HL-60 (cell line): Measurements from ENCODE around the gene TMEM26.

ENCODE experiments used
- DNase-seq, 2 experiments: peaks; one replicate each; pipeline ENCODE4 v3.0.0-alpha.2; 2010 to 2020; ENCODE audit warnings: low read depth in 1 of 2, low spot score in 1 of 2
- H3K27ac ChIP-seq: fragments of 250-450 bp; sonication (Bioruptor Pico); replicated peaks from 2 replicates; pipeline ENCODE4 v1.5.1; 2020; ENCODE audit warnings: mild to moderate bottlenecking, moderate library complexity
- H3K27me3 ChIP-seq: fragments of 250-450 bp; sonication (Bioruptor Pico); 2 replicates; pipeline ENCODE4 v1.5.1; 2021; ENCODE audit warnings: mild to moderate bottlenecking, moderate library complexity; ENCODE audit not compliant: insufficient read depth, poor library complexity, severe bottlenecking
- H3K4me3 ChIP-seq: replicated peaks from 2 replicates; pipeline ENCODE4 v1.5.1; 2011; ENCODE audit warnings: mild to moderate bottlenecking, control low read depth, low read length; ENCODE audit not compliant: insufficient read depth
- CTCF ChIP-seq: IDR thresholded peaks from one replicate; pipeline ENCODE4 v1.5.1; 2011; ENCODE audit warnings: low read length, control low read depth, inconsistent platforms; ENCODE audit not compliant: insufficient read depth
- GABPA ChIP-seq: IDR thresholded peaks from 2 replicates; pipeline ENCODE4 v1.6.1; 2012; ENCODE audit warnings: low read depth
- POLR2AphosphoS5 ChIP-seq: IDR thresholded peaks from 2 replicates; pipeline ENCODE4 v1.6.1; 2012; ENCODE audit warnings: low read depth
- REST ChIP-seq: IDR thresholded peaks from 2 replicates; pipeline ENCODE4 v1.6.1; 2012; ENCODE audit warnings: low read depth; ENCODE audit not compliant: insufficient replicate concordance
- SPI1 ChIP-seq: IDR thresholded peaks from 2 replicates; pipeline ENCODE4 v1.6.1; 2012; ENCODE audit warnings: low read depth, mild to moderate bottlenecking, borderline replicate concordance

TMEM26 gene

DNA sequence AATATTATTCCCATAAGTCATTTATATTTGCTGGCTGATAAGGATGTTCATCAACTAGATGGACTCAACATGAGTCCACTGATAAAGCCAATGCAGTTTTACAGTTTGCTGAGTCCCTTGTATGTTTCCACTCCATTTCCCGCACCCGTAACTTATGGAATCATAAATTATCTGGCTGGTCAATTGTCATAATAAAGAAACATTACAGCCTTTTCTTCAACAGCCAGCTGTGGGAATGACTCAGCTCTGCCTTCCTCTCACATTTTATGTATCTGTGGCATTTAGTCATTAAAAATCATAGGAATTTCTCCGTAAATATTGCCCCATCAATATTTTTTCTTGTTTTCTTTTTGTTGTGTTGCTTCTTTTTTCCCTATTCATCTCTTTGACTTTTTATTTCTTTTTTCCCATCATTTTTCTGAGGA is 22.3 kb upstream of the TMEM26 start:
- no peak overlapping the region for H3K27ac ChIP-seq
- no peaks in the 10 kb centered on the region for H3K27me3 ChIP-seq
- H3K4me3 ChIP-seq = no peak overlapping the region
- DNase-seq = no peak
- no peak for TF ChIP-seq POLR2AphosphoS5
- no peak for TF ChIP-seq CTCF
- TF ChIP-seq SPI1 = no peak
- TF ChIP-seq REST = no peak
- no peak for TF ChIP-seq GABPA

GRCh38 chr10:61472090-61472674 is 19.0 kb upstream of the TMEM26 start:
- DNase-seq = no peak
- Histone ChIP-seq H3K27ac (no peak overlapping the region), H3K27me3 (no peaks in the 10 kb centered on the region), H3K4me3 (no peak overlapping the region)
- TF ChIP-seq POLR2AphosphoS5 = no peak
- TF ChIP-seq SPI1 = no peak
- no peak for TF ChIP-seq GABPA
- TF ChIP-seq REST = no peak
- no peak for TF ChIP-seq CTCF

GRCh38 chr10:61471491-61471890 is 18.3 kb upstream of the TMEM26 start:
- Histone ChIP-seq H3K27ac (no peak overlapping the region), H3K4me3 (no peak overlapping the region), H3K27me3 (no peaks in the 10 kb centered on the region)
- DNase-seq = no peak
- TF ChIP-seq REST = no peak
- TF ChIP-seq CTCF = no peak
- no peak for TF ChIP-seq SPI1
- no peak for TF ChIP-seq GABPA
- TF ChIP-seq POLR2AphosphoS5 = no peak
